Skin epidermis (tissue), 12 donors: ENCODE data around the gene BMF.
"Not testable (repeated sequence)": the region's sequence is repeated elsewhere in the genome, so short reads cannot be mapped to it uniquely, and the experiment has no call there.

Source experiments
- H3K27ac ChIP-seq, 21 experiments: fragments of 200-600 bp; sonication (generic) in 11 of 21; one replicate each; pipeline ENCODE4 v1.5.0; 2020; ENCODE audit warnings: mild to moderate bottlenecking in 3 of 21, inconsistent platforms in 2 of 21, moderate library complexity in 2 of 21
- H3K4me3 ChIP-seq, 7 experiments: fragments of 200-600 bp; sonication (generic) in 2 of 7; one replicate each; pipeline ENCODE4 v1.5.0; 2020; ENCODE audit warnings: inconsistent platforms in 2 of 7, mild to moderate bottlenecking in 2 of 7, moderate library complexity in 1 of 7

The BMF gene

DNA sequence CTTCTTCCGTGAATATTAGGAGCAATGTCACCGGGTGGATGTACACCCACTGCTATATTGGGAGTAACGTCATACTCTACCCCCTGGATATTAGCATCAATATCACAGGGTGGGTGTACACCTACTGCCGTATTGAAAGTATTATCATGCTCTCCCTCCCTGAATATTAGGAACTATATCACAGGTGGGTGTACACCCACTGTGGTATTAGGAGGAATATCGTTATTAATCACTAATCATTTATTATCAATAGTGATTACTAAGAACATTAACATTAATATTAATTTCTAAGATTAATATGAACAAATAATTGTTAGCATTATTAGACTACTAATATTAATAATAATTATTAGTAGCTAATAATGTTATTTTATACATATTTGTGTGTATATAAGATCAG is 21.4 kb upstream of the BMF start:
- H3K27ac ChIP-seq = no peak overlapping the region
- H3K4me3 ChIP-seq = no peak overlapping the region

DNA sequence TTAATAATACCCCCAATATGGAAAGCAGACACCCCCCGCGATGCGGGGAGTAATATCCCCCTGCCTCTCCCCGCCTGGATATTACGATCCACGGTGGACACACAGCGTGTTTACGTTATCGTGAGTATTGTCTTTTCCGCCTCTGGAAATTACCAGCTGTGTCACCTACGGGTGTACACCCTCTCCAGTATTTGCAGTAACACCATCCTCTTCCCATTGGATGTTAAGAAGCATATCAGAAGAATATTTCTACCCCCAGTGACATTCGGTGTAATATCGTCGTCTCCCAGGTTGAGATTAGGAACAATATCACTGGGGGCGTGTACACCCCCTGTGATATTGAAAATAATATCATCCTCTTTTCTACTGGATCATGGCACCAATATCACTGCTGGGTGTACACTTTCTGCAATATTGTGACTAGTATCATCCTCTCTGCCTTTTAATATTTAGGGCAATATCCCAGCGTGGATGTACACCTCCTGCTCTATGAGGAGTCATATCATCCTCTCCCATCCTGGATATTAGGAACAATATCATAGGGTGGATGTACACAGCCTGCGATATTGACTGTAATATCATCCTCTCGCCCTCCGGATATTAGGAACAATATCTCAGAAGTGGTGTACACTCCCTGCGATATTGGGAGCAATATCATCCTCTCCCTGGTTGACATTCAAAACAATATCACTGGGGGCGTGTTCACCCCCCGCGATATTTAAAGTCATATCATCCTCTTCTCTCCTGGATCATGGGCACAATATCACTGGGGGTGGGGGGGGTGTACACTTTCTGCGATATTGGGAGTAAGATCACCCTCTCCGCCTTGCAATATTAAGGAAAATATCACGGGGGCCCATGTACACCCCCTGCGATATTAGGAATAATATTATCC is 20.3 kb upstream of the BMF start:
- no peak overlapping the region for H3K4me3 ChIP-seq
- no peak overlapping the region for H3K27ac ChIP-seq

DNA sequence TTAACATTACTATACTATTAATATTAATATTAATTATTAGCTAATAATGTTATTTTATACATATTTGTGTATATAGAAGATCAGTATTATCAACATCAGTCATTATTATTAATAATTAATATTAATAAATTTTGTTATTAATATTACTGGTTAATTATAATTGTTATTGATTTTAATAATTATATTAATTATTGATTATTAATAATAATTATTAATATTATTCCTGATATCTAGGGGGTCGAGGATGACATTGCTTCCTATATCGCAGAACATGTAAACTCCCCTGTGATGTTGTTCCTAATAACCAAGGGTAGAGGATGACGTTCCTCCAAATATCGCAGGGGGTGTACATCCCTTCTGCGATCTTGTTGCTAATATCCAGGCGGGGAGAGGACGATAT is 17.3 kb upstream of the BMF start:
- Histone ChIP-seq H3K4me3 (no peak overlapping the region), H3K27ac (no peak overlapping the region)

- H3K4me3 ChIP-seq, H3K27ac ChIP-seq: not testable (repeated sequence)
These were observed 16.2 kb upstream of the BMF start for GRCh38 chr15:40124807-40125285.

GRCh38 chr15:40124333-40124732 is 15.7 kb upstream of the BMF start:
- H3K27ac ChIP-seq, H3K4me3 ChIP-seq: not testable (repeated sequence)

DNA sequence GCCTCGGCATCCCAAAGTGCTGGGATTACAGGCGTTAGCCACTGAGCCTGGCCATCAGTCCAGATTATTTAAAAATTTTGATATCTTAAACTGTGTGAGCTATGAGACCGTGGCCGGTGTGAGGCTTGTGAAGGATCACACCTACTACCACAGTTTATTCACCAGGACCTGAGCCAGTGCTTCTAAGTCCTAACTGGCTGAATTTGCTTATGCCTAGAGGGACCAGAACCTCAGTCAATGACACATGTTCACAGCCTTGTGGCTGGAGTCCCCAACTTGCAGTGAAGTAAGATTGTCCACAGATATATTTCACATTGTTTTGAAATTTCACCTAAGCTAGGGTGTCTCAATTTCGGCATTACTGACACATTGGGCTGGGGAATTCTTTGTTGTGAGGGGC is 15.2 kb upstream of the BMF start:
- not testable (repeated sequence) for H3K4me3 ChIP-seq, H3K27ac ChIP-seq

DNA sequence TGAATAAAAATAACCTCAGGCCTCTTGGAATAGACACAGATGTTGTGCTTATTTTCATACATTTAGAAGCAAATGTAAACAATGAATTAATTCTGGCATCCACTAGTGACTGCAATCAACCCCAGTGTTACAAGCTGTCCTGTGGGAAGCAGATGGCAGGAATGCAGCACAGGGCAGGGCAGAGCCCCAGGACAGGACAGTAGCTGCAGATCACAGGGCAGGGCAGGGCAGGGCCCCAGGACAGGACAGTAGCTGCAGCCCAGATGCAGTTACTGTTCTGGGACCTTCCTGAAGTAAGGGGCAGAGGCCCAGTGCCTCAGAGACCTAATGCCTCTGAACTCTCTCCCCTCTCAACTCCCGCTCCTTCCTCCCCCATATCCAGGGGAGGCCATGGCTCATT is 14.3 kb upstream of the BMF start:
- not testable (repeated sequence) for H3K4me3 ChIP-seq
- peak overlapping the region in 2 of 21 experiments; percentile 50 to 55 for H3K27ac ChIP-seq

GRCh38 chr15:40121911-40122638 is 13.4 kb upstream of the BMF start:
- Histone ChIP-seq H3K27ac (peak overlapping the region in 2 of 21 experiments; percentile 48 to 50), H3K4me3 (no peak overlapping the region)

DNA sequence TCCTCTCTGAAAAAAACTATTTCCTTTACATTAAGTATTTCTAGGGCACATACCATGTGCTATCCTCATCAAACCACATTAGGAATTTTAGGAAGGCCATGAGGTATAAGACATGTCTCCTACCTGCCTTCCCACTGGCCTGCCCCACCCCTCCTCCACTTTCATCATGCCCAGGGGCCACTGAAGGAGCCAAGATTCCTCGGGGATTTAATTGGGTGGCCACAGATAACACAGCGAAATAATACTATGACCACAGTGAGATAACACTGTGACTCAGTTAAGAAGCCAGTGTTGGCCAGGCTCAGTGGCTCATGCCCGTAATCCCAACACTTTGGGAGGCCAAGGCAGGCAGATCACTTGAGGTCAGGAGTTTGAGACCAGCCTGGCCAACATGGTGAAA is 9.8 kb upstream of the BMF start:
- Histone ChIP-seq H3K4me3 (no peak overlapping the region), H3K27ac (no peak overlapping the region)

DNA sequence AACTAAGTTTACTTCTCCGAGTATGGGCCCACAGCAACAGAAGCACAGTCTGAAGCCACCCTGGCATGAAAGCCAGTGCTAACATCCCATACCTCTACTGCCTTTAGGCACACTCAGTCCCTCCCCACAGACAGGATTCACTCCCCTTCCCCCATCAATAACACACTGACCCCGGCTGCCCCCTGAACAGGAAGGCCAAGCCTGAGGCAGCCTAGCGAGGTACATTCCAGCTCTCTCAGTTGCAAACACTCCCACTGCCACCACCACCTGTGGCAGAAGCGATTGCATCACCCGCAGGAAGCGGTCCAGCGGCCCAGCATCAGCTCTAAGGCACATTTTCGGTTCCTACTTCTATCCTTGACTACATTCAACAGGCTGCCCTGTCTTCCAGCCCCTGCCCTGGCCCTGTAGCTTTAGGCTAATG is 7.0 kb upstream of the BMF start:
- Histone ChIP-seq H3K27ac (peak overlapping the region in 1 of 21 experiments; percentile 46), H3K4me3 (no peak overlapping the region)

DNA sequence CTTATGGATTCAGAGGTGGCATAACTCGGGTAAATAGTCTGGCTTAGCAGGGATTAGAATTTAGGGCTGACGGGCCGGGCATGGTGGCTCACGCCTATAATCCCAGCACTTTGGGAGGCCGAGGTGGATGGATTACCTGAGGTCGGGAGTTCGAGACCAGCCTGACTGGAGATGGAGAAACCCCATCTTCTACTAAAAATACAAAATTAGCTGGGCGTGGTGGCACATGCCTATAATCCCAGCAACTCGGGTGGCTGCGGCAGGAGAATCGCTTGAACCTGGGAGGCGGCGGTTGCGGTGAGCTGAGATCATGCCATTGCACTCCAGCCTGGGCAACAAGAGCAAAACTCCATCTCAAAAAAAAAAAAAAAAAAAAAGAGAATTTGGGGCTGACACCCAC is 6.4 kb upstream of the BMF start:
- peak overlapping the region in 1 of 21 experiments; percentile 46 for H3K27ac ChIP-seq
- not testable (repeated sequence) for H3K4me3 ChIP-seq

DNA sequence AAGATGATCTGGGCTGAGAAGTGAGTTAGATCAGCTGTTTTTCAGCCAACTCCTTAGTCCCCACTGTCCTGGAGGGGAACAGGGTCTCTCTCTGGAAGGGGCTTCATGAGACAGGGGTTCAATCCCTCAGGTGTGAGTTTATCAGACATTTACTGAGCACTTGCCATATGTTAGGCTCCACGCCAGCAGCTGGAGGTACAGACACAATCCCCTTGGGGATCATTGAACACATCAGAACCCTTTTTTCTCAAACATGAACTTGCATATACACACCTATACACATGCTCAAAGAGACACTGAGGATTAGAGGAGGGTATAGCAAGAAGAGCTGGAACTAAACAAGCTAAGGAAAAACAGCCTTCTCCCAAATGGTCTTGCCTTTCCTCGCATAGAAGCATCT is 5.5 kb upstream of the BMF start:
- Histone ChIP-seq H3K4me3 (no peak overlapping the region), H3K27ac (no peak overlapping the region)

DNA sequence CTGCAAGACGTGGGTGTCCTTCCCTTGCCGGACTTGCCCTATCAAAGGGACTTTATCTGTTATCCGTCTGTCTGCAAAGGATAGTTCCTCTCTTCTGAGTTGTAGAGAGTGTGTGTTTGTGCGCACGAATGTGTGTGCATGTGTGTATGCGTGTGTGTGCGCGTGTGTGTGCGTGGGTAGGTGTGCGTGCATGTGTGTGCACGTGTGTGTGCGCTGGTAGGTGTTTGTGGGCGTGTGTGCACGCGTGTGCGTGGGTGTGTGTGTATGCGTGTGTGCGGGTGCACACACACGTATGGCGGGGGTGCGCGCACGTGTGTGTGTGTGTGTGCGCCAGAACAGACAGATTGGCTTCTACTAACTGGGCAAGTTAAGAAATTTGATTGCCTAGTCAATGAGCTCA is 4.1 kb upstream of the BMF start:
- Histone ChIP-seq H3K4me3 (no peak overlapping the region), H3K27ac (no peak overlapping the region)

DNA sequence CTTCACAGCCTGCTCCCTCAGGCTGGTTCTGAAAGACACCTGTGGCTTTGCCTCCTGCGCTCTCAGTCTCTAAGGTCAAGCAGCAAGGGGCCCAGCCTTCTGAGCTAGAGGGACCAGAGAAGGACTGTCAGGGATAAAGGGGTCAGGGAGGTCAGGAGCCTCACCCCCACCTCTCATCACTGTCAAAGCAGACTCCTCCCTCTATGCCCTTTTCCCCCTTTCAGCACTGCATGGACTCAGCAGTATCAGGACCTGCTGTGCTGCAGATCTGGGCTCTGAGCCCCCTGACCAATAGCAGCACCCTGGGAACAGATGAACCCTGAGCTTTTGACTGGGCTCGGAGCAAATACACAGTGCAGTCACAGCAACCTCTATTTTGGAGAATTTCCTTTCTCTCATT is 3.2 kb upstream of the BMF start:
- Histone ChIP-seq H3K4me3 (no peak overlapping the region), H3K27ac (no peak overlapping the region)

DNA sequence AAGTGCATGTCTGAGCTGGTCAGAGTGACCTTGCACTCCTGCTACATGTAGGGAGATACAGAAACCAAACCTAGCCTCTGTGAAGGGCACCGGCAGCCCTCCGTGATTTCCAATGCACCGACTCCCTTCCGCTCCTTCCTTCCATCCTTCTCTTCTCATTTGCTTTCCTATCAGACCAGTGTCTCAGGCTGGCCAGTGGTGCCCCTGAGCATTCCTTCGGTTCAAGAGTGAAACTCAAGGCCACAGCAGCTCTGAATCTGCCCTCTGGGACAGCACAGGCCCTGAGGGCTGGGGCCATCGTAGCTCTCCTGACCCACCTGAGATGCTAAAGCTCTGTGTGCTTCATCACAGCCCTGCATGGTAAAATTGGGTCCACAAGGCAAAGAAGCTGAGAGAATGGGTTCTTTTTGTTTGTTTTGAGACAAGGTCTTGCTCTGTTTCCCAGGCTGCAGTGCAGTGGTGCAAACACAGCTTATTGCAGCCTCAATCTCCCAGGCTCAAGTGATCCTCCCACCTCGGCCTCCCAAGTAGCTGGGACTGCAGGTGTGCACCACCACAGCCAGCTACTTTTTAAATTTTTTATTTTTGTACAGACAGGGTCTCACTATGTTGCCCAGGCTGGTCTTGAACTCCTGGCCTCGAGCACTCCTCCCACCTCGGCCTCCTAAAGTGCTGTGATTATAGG is 2.3 kb upstream of the BMF start:
- H3K27ac ChIP-seq = no peak overlapping the region
- H3K4me3 ChIP-seq = no peak overlapping the region

DNA sequence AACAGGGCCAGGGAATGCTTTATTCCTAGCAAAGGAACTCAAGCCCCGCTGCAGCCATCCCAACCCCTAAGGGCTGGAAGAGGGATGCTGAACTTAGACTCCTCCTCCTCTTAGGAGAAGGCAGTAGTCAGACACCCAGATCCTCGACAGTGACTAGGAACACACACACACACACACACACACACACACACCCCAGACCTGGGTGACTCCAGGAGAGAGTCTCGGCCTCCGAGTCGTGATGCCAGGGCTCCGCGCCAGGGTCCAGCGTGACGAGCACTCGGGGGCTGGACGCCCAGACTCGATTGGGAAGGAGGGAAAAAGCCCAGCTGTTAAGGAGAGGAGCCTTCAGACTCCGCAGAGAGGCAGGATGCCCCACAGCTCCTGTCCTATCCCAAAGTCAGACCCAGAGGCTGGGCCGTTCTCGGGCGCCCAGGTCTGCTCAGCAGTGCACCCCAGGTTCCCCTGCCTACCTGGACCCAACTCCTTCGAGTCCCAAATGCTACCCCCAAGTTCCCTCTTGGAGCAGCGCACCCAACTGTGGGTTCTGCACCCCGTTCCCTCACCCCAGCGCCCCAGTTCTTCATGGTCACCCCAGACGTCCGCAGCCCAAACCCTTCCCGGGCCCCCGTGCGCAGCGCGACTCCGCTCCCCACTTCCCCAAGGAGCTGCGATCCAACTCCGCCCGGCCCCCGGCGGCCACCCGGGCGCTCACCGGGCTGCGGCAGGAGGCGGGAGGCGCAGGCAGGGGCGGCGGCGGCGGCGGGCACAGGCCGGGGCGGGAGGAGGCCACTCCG is 421 bp downstream of the BMF start:
- peak overlapping the region; percentile 50 to 88 (median 75) for H3K4me3 ChIP-seq
- H3K27ac ChIP-seq = peak overlapping the region in 20 of 21 experiments; percentile 22 to 89 (median 76)

GRCh38 chr15:40106203-40107161 is 2.2 kb downstream of the BMF start:
- Histone ChIP-seq H3K27ac (peak overlapping the region in 18 of 21 experiments; percentile 14 to 89 (median 67)), H3K4me3 (peak overlapping the region in 1 of 7 experiments; percentile 6)

DNA sequence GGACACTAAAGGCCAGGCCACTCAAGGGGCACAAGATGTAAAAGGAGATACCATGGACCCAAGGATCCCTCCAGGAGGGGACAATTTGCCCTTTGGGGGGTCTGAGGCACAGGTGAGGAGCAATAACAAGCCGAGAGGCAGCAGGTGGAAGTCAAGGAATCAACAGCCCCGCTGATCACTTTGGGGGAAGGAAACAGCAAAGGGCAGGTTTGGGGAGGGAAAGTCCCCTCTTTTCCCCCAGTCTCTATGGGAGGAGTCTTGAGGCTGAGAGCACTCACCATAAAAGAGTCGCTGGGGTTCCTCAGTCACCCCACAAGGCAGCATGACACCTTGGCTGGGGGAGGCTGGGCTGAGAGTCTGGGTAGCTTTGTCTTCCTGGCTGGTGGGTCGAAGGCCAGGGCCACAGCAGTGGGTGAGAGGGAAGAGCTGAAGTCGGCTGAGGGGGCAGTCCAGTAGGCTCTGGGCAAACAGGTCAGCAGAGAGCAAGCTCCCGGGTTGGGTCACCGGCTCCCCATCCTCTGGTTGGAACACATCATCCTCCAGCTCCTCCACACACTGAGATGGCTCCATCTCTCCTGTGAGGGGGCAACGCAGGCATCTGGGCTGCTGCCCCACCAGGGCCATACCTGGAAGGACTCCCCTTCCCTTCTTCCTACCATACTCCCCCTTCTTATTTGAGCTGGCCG is 3.0 kb downstream of the BMF start:
- Histone ChIP-seq H3K27ac (peak overlapping the region in 20 of 21 experiments; percentile 14 to 89 (median 70)), H3K4me3 (peak overlapping the region in 1 of 7 experiments; percentile 0)
